DOHH2 (cell line): ENCODE measurements around the gene NLRC3.

Source experiments
- H3F3A ChIP-seq: fragments of 200-600 bp; sonication (generic), shearing (Covaris generic); 2 replicates; pipeline ENCODE4 v1.6.0; 2016; ENCODE audit warnings: antibody characterized with exemption, mild to moderate bottlenecking; ENCODE audit not compliant: control insufficient read depth, insufficient read depth
- H3K27ac ChIP-seq: fragments of 200-600 bp; sonication (generic); 2 replicates; pipeline ENCODE4 v1.5.1; 2014; ENCODE audit warnings: low read depth, mild to moderate bottlenecking, low read length, moderate library complexity
- H3K27me3 ChIP-seq: fragments of 200-600 bp; sonication (generic); 2 replicates; pipeline ENCODE4 v1.6.1; 2014; ENCODE audit warnings: mild to moderate bottlenecking, low read length, mixed read lengths; ENCODE audit not compliant: control insufficient read depth
- H3K36me3 ChIP-seq: fragments of 200-600 bp; sonication (generic); 2 replicates; pipeline ENCODE4 v1.6.1; 2014; ENCODE audit warnings: mild to moderate bottlenecking, low read length, moderate library complexity, mixed read lengths; ENCODE audit not compliant: control insufficient read depth
- H3K4me1 ChIP-seq: fragments of 200-600 bp; sonication (generic); 2 replicates; pipeline ENCODE4 v1.6.1; 2014; ENCODE audit warnings: mild to moderate bottlenecking, low read length, mixed read lengths; ENCODE audit not compliant: control insufficient read depth
- H3K4me2 ChIP-seq: fragments of 200-600 bp; sonication (generic); 2 replicates; pipeline ENCODE4 v1.6.0; 2014; ENCODE audit warnings: mild to moderate bottlenecking, low read length, moderate library complexity
- H3K4me3 ChIP-seq: fragments of 200-600 bp; sonication (generic); 2 replicates; pipeline ENCODE4 v1.5.1; 2014; ENCODE audit warnings: mild to moderate bottlenecking, low read length, mixed read lengths
- H3K79me2 ChIP-seq: fragments of 200-600 bp; sonication (generic); 2 replicates; pipeline ENCODE4 v1.6.1; 2014; ENCODE audit warnings: mild to moderate bottlenecking, low read length, mixed read lengths; ENCODE audit not compliant: control insufficient read depth
- H3K9me2 ChIP-seq: fragments of 200-600 bp; sonication (generic); replicated peaks from 2 replicates; pipeline ENCODE4 v1.6.1; 2014; ENCODE audit warnings: mild to moderate bottlenecking, low read length, mixed read lengths; ENCODE audit not compliant: control insufficient read depth
- H3K9me3 ChIP-seq: fragments of 200-600 bp; sonication (generic); 2 replicates; pipeline ENCODE4 v1.6.1; 2014; ENCODE audit warnings: antibody characterized with exemption, low read length, mixed read lengths; ENCODE audit not compliant: control insufficient read depth, insufficient read depth
- H4K20me1 ChIP-seq: fragments of 200-600 bp; sonication (generic); 2 replicates; pipeline ENCODE4 v1.6.0; 2014; ENCODE audit warnings: low read depth, mild to moderate bottlenecking, antibody characterized with exemption, low read length, moderate library complexity; ENCODE audit not compliant: control insufficient read depth, insufficient read depth
- EZH2phosphoT487 ChIP-seq: fragments of 200-600 bp; sonication (generic); IDR thresholded peaks from 2 replicates; pipeline ENCODE4 v1.6.1; 2017; ENCODE audit warnings: borderline replicate concordance, mild to moderate bottlenecking, antibody characterized with exemption, low read length, moderate library complexity, mixed read lengths
- TF ChIP-seq, protein P1 (sequence below): fragments of 200-600 bp; sonication (generic); IDR thresholded peaks from one replicate; pipeline ENCODE4 v1.5.1; 2014; ENCODE audit warnings: antibody characterized with exemption, mild to moderate bottlenecking, low read depth, low read length; ENCODE audit not compliant: poor library complexity, severe bottlenecking

The NLRC3 gene

GRCh38 chr16:3591991-3592390, 14.8 kb upstream of the NLRC3 start:
- no peak overlapping the region for H3K4me3 ChIP-seq
- H3K36me3 ChIP-seq = peaks cover 76% of the 10 kb centered on the region
- H3K79me2 ChIP-seq = peaks cover 10% of the 10 kb centered on the region
- H3K4me2 ChIP-seq = no peak overlapping the region
- no peak overlapping the region for H3K27ac ChIP-seq
- no peaks in the 10 kb centered on the region for H3K9me3 ChIP-seq
- H3F3A ChIP-seq = peaks cover 8% of the 10 kb centered on the region
- no peaks in the 10 kb centered on the region for H4K20me1 ChIP-seq
- H3K9me2 ChIP-seq = no peaks in the 10 kb centered on the region
- peaks cover 23% of the 10 kb centered on the region for H3K4me1 ChIP-seq
- TF ChIP-seq EZH2phosphoT487 = no peak
- TF ChIP-seq, protein P1, sequence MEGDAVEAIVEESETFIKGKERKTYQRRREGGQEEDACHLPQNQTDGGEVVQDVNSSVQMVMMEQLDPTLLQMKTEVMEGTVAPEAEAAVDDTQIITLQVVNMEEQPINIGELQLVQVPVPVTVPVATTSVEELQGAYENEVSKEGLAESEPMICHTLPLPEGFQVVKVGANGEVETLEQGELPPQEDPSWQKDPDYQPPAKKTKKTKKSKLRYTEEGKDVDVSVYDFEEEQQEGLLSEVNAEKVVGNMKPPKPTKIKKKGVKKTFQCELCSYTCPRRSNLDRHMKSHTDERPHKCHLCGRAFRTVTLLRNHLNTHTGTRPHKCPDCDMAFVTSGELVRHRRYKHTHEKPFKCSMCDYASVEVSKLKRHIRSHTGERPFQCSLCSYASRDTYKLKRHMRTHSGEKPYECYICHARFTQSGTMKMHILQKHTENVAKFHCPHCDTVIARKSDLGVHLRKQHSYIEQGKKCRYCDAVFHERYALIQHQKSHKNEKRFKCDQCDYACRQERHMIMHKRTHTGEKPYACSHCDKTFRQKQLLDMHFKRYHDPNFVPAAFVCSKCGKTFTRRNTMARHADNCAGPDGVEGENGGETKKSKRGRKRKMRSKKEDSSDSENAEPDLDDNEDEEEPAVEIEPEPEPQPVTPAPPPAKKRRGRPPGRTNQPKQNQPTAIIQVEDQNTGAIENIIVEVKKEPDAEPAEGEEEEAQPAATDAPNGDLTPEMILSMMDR = peak; percentile 30
- H3K27me3 ChIP-seq = no peaks in the 10 kb centered on the region

- no peak for TF ChIP-seq EZH2phosphoT487
- TF ChIP-seq, protein P1 = no peak
- no peak overlapping the region for H3K4me2 ChIP-seq
- peaks cover 15% of the 10 kb centered on the region for H3K79me2 ChIP-seq
- peaks cover 29% of the 10 kb centered on the region for H3K4me1 ChIP-seq
- H3F3A ChIP-seq = peaks cover 12% of the 10 kb centered on the region
- peaks cover 78% of the 10 kb centered on the region for H3K36me3 ChIP-seq
- H3K9me2 ChIP-seq = no peaks in the 10 kb centered on the region
- no peaks in the 10 kb centered on the region for H4K20me1 ChIP-seq
- H3K27me3 ChIP-seq = no peaks in the 10 kb centered on the region
- no peak overlapping the region for H3K27ac ChIP-seq
- H3K4me3 ChIP-seq = no peak overlapping the region
- H3K9me3 ChIP-seq = no peaks in the 10 kb centered on the region
Measured at GRCh38 chr16:3591436-3591803, 14.2 kb upstream of the NLRC3 start.

DNA sequence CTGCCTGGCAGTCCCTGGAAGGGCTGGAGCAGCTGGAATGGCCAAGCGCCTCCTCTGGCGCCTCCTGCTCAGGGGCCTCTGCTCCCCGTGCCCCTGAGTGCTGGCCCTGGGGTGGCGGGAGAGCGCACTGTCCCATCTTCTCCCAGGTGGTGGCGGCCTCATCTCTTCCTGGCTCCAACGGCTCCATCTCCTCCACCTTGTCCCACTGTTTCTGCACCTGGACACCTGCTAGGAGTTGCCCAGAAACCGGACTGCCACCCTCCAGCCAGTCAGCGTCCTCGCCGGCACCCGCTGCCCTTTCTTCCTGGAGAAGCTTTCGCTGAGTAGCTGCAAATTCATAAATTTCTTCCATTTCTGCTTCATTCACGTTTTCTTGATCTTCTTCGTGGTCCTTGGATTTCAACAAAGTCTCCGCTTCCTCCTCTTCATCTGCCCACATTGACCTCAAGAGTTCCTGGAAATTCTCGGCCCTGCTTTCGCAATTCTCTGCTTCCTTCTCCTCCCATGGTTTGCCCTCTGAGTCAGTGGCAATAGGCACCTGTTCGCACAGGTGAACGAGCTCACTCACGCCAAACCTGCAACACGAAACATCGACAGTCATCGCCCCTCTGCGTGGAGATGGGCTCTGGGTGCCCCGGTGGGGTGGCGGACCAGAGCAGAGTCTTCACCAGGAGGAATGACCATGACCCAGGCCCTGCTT, 13.7 kb upstream of the NLRC3 start:
- H3K4me2 ChIP-seq = no peak overlapping the region
- H3K79me2 ChIP-seq = peaks cover 21% of the 10 kb centered on the region
- H3K27me3 ChIP-seq = no peaks in the 10 kb centered on the region
- peaks cover 12% of the 10 kb centered on the region for H3F3A ChIP-seq
- peaks cover 34% of the 10 kb centered on the region for H3K4me1 ChIP-seq
- no peak for TF ChIP-seq EZH2phosphoT487
- TF ChIP-seq, protein P1 = no peak
- no peaks in the 10 kb centered on the region for H4K20me1 ChIP-seq
- no peak overlapping the region for H3K4me3 ChIP-seq
- no peaks in the 10 kb centered on the region for H3K9me3 ChIP-seq
- peaks cover 78% of the 10 kb centered on the region for H3K36me3 ChIP-seq
- H3K9me2 ChIP-seq = no peaks in the 10 kb centered on the region
- H3K27ac ChIP-seq = no peak overlapping the region
